Activated CD4-positive, alpha-beta T cell treated with anti-CD3 and anti-CD28 coated beads for 24 hours (primary cell): ENCODE measurements around the gene GPBAR1.

Experiments used
- DNase-seq, 2 donors: peaks; one replicate each; pipeline ENCODE4 v3.0.0-alpha.2; 2020; ENCODE audit warnings: low read depth in 2 of 2

Gene GPBAR1

DNA sequence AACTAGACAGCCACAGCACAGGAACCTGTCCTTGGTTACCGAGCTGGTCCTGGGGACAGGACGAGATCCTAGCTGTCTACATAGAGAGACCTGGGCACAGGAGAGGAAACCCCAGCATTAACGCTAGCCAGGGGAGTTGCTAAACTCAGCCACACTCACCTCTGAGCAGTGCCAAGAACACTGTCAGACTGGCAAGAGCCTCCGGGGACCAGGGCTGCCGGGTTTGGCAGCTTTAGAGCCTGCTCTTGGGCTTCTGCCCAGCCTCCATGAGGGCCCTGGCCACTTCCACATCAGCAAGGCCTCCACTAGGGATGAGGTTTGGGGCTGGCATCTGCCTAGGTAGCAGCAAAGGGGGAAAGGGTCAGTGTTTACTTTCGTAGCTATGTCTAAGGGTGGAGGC lies 24.8 kb downstream of the GPBAR1 start:
- no peak for DNase-seq

DNA sequence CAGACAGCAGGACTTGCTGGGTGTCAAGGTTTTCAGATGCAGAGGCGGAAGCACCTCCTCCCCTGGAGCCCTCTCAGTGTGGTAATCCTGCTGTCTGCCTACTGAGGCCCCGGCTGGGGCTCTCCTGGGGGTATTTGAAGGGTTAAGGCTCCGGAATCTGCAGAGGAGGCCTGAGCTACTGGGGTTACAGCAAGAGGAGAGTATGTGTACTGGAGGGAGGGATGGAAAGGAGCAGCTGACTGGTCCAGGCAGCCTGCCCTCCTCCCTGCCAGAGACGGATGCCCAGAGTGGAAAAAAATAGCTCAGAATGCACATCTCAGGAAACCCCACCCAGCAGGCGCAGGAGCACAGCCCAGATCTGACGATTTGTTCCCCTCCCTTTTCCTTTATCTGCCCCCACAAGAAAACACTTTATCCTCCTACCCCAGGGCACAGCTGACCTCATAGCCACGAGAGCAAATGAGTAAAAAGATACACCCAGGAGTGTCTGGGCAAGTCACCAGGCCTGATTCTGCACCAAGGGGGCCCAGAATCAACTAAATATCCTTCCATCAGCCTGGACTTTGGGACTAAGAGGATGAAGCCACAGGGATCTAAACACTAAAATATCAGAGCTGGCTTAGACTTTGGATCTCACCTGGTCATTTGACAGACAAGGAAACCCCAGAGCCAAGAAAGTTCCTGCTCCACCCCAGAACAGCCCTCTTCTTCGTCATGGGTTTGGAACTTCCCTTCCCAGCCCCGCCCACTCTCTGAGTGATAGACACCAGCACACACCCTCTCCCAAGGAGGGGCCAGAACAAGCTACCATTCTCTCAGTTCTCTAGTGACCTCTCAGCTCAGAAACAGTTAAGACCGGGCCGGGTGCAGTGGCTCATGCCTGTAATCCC lies 26.0 kb downstream of the GPBAR1 start:
- DNase-seq, result peak; percentile 64 to 66

DNA sequence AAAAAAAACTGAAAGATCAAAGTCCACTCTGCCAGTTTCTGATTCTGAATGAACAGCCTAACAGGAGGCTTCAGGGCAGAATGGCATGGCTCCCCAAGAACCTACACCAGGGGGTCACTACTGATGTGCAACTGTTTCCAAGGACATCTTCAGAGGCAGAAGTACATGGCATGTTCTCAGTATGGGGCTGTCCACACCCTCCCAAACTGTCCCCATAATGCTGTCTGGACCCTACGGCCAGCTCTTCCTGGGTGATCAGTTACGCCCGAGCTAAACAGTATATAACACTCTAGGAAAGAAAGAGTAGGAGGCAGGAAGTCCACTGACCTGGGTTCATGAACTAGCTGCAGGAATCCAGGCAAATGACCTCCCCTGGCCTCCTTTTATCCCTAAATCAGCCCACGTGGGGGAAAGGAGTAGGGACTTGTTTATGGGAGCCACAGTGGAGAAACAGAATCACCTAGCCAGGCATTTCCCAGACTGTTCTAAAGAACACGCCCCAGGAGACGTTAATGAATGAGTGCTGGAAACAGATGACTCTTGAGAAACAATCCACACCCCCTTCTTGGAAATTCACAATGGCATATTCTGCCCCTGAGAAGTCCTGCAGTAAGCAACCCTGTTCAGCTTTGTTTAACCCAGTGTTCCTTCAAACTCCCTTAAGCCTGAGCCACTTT lies 29.0 kb downstream of the GPBAR1 start:
- DNase-seq, result no peak

DNA sequence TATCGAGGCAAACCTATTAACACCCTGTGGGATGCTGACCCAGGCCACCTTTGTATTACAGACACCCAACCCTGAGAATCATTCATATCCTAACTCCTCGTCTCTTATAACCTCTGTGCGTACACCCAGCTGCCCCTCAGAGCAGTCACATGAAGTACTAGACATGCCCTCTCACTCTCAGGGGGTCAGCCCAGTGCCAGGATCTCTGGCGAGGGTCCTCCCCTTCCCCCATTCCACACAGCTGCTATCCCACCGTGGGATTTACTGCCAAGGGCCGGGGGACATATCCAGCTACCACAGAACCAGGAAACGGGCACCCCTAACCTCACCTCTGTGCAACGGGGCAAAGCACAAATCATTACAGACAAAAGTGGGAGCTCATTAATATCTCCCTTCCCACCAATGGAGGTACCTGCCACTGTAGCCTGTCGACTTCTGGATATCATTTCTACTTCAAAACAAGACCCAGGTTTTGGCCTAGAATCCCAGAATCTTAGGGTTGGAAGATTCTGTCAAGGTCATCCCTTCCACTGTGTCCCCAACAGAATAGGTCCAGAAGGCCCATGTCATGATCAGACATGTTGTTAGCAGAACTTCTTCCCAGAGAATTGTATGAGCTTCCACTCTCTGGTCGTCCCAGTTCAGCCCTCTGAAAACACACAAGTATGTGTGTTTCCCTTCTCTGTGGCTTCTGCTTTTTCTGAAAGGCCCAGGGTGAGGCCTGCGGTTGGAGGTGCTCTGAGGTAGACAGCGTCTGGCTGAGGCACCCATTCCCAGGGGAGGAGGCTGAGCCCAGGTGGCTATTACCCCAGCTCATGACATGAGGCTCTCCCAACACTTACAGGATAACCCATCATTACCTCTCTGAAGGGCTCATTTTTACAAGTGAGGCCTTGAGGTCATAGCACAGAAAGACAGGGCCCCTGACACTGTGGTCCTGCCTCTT lies 29.8 kb downstream of the GPBAR1 start:
- no peak for DNase-seq

DNA sequence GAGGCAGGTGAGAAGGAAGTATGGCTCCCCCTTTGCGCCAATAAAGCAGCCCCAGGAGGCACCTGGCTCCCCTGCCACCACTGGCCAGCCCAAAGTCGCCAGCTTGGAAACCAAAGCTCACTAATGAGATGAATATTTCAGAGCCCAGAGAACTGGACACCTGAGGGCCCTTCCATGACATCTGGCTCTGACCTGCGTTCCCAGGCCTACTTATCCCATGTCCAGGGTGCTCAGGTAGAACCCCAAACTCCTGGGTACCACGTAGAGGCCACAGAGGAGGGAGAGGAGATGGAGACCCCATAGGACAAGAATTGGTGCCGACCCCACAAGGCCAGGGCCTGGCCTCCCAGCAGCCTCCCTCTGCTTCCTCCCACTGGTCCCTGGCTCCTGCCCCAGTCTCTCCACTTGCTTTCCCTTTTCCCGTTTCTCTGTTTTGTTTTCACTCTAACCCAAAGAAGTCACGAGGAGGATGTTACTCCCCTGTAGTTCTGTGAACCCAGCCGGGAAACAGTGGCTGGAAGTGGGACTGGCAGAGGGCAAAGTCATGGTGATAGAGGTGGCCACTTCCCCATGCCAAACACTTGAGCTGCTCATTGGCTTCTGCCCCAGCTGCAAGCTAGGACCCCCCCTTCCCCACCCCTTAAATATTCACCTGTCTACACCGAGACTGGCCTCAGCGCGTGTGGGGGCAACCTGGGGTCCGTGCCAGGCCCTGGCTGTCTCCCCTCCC lies 30.7 kb downstream of the GPBAR1 start:
- DNase-seq, result no peak

DNA sequence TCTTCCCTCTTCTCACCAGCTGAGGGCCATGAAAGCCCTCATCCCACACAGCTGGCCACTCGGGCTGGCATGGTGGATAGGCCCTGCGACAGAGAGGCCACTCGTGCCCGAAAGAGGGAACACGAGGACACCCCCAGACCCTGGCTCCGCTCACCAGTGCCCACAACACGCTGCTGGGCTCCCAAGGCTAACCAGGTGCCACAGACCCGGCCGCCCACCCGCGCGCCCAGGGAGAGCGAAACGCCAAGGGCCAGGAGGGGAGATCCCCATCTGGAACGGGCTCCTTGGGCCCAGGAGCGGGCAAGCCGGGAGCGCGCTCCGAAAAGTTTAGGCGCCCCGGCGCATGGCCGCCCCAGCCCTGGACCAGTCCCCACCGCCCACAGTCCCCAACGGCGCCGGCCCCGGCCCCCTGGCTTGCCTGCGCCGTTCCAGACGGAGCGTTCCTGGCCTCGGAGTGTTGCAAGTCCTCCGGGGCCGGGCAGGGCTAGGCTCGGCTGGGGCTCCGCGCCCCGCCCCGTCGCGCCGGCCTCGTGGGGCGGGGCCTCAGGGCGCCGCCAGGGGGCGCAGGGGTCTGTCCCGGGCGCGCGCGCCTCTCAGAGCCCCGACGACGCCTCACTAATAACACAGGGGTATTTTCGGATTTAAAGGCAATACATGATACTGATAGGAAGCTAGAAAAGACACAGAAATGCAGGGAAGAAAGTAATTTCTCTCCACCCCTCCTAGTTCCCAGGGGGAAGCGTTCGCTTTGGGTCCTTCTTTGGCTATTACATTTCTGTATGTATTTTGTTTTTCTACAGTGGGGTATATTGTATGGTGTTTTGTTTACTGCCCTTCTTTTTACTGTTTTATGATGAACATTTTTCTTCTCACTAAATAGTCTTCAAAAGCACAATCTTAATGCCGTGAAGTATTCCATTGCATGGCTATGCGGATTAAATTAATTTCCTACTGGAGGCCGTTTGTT lies 31.5 kb downstream of the GPBAR1 start, which contains the start of gene TMBIM1:
TMBIM1 (minus strand) TSS at position 456 of the 967 bp plus-strand sequence. CDS start 10,362 bp downstream, outside the sequence.
- peak; percentile 56 to 68 for DNase-seq

DNA sequence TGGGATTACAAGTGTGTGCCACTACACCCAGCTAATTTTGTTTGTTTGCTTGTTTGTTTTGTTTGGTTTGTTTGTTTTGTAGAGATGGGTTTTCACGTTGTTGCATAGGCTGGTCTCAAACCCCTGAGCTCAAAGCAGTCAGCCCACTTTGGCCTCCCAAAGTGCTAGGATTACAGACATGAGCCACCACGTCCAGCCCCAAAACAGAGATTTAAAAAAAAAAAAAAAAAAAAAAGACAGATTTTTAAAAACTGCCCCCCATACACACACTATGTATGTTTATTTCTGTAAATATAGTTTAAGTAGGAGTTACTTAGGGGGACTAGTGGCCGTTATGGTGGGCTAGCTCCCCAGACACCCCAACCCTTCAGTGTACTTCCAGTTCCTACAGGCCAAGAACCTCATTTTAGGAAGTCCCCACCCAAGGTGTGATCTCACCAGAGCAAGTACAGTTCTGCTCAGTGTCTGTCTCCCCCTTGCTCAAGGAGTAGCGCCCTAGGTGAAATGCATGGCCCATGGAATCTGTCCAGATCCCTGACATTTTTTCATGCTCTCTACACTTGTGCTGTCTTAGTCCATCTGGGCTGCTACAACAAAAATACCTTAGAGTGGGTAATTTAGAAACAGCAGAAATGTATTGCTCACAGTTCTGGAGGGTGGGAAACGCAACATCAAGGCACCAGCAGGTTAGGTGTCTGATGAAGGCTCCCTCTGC lies 33.1 kb downstream of the GPBAR1 start:
- no peak for DNase-seq

DNA sequence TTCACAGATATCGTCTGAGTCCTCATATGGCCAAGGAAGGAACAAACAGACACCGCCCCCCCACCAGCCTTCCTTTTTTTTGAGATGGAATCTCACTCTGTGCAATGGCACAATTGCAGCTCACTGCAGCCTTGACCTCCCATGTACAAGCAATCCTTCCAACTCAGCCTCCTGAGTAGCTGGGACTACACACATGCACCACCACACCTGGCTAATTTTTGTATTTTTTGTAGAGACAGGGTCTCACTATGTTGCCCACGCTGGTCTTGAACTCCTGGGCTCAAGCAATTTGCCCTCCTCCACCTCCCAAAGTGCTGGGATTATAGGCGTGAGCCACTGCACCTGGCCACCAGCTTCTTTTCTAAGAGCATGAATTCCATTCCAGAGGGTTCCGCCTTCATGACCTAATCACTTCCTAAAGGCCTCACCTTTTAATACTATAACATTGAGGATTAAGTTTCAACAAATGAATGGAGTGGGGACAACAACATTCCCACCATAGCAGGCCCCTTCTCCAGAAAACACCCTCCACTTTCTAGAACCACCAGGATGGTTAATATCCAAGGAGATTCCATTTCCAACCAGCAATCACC lies 33.7 kb downstream of the GPBAR1 start:
- no peak for DNase-seq

DNA sequence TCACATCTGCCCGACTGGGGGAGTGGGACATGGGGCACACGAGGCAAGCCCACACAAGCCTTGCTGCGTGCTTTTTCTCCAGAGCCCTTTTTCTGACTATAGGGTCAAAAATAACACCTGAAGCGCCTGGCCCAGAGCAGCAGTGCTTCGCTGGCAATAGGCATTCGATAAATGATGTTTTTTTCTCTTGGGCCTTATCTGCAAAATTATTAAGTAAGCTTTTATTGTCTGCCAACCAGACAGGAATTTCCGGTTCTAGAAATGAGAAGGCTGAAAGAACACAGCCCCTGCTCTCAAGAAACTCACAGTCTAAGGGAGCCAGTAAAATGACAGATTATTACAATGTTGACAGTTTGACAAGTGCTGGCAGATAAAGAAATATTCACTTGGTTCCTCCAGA lies 34.2 kb downstream of the GPBAR1 start:
- no peak for DNase-seq

DNA sequence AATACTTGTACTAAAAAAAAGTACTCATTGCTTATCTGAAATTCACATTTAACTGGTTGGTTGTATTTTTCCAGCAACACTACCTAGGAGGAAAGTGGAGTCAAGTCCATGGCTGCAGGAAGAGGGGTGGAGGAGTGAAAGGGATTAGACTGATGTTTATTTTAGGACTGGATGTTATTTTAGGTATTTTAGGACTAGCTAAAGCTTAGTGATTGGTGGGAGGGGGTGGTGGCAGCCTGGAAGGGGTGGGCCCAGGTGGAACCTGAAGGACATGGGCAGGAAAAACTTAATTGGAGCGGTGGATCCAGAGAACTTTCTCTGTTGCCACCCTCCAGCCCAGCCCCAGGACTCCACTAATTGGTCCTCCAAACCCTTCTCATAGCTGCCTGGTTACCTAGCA lies 35.4 kb downstream of the GPBAR1 start:
- DNase-seq, result no peak

DNA sequence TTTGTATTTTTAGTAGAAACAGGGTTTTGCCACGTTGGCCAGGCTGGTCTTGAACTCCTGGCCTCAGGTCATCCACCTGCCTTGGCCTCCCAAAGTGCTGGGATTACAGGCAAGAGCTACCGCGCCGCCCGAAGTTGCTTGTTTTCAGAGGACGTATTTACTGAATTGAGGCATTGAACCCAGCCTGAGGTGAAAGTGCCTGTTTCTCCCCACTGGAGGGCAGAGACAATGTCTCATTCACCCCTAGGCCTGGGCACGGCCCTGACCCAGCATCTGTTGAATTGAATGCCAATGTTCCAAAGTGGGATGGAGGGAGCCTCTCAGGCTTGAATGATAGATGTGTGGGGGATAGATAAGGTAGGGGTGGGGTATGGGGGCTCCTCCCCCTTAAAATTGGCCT lies 36.0 kb downstream of the GPBAR1 start:
- no peak for DNase-seq

DNA sequence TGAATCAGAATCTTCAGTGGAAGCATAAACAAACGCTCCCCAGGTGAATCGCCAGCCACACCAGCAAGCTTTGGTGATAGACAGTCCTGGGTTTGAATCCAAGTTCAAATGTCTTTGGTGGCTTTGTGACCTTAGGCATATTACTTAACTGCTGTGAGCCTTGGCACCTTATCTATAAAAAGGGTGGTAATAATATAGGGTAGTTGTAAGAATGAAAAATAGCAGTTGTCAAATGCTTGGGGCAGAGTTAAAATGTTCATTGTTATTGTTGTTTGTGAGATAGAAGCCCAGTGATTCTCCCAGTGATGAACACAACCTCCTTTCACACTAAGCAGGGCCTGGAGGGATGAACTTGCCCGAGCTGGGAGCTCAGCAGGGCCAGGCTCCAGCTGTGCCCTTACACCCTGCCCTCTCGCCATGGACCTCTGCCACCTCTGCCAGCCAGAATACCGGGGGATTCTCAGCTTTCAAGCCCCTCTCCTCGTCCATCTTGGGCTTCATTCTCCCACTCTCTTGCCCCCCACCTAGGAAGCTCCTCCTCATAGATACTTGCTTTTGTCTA lies 37.6 kb downstream of the GPBAR1 start:
- DNase-seq, result no peak

DNA sequence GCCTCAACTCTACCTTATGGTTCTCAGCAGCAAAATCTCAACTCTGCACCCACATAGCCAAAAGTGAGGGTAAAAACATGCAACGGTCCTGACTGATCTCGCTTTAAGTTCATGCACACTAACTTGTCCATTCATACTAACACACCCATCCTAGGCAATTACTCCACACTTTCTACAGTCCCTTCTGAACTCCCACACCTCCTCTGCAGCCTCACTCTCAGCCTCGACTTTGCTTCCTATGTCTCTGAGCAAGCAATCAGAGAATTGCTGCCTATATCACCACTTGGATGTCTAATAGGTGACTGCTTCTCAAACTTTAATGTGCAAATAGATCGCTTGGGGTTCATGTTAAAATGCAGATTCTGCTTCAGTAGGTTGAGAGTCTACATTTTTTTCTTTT lies 39.3 kb downstream of the GPBAR1 start:
- DNase-seq, result no peak

DNA sequence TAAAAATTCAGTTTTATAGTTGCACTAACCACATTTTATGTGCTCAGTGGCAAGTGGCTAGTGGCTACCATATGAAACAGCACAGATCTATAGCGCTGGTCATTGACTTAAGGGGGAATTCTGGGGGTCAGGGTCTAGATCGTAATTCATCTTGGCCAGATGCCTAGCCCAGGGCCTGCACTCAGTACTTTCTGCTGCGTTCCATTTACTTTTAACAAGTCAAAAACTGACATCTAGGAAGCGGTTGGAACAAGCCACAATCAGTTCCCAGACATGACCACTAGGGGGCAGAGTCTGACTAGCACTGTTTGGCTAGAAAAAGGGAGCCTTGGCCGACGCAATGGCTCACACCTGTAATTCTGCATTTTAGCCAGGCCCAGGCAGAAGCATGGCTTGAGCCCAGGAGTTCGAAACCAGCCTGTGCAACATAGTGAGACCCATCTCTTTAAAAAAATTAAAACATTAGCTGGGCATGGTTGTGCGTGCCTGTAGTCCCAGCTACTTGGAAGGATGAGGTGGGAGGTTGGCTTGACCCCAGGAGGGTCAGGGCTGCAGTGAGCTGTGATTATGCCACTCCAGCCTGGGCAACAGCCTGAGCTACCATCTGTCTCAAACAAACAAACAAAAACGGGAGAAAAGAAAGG lies 40.5 kb downstream of the GPBAR1 start:
- peak; percentile 85 to 86 for DNase-seq

DNA sequence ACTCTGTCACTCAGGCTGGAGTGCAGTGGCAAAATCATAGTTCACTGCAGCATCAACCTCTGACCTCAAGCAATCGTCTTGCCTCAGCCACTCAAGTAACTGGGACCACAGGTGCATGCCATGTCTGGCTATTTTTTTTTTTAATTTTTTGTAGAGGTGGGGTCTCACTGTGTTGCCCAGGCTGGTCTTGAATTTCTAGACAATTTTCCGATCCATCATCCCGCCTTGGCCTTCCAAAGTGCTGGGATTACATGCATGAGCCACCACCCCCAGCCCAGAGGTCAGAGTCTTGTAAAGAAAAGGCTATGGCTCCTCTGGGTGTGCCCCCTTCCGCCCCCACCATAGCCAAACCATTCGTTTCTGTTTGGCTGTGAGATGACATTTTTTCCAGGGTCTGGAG lies 44.6 kb downstream of the GPBAR1 start:
- no peak for DNase-seq

DNA sequence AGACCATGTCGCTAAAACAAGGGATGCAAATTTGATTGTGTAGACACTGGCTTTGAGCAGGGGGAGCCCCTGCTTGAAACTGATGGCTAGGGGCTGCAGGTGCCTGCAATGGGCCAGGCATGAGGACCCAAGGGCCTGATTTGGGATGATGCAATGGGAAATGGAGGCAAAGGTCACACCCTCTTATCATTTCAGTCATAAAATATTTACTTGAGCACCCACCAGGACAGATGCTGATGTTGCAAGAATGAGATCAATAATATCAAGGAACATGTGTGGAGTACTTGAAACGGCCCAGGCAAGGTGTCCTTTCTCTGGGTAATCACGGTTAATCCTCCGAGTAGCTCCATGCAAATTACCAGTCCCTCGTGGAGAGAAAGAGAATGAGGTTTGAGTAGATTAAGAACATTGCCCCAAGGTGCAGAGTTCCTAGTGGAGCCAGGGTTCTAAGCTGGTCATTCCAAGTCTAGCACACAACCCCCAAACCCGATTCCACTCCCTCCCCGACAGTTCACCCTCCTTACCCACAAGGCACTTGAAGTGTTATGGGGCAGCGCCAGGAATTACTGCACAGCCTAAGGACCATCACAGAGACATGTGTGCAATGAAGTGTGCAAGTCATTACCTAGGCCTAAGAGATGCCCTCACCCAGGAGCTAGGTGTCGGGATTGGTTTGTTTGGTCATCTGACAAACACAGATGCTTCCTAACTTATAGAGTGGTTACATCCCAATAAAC lies 45.5 kb downstream of the GPBAR1 start:
- DNase-seq, result no peak

DNA sequence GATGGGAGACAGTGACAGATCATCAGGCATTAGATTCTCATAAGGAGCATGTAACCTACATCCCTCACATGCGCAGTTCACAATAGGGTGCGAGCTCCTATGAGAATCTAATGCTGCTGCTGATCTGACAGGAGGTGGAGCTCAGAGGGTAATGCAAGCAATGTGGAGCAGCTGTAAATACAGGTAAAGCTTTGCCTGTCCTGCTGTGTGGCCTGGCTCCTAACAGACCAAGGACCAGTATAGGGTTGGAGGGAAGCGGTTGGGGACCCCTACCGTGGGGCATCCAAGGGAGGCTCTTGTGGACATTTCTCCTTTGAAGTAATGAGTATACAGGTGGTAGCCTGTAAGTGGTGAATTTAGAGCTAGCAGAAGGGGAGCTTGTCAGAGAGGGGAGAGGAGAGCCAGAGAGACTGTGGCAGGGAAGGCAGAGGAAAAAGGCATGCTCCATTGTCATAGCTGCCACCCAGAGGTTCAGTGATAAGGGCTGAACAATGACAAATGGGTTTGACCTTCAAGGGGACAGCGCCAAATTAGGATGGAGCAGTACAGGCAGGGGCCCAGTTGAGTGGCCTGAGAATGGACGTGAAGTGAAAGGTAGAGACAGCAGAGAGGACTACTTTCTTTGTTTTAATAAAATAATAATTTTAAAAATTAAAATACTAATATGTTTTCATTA lies 46.7 kb downstream of the GPBAR1 start:
- DNase-seq, result no peak
